HG03175 (cell line): ENCODE results near the gene USP6NL.
"Not testable (repeated sequence)": the region's sequence is repeated elsewhere in the genome, so short reads cannot be mapped to it uniquely, and the experiment has no call there.

Source experiments
- ATAC-seq: cut with Tn5 transposase; IDR thresholded peaks from one replicate; pipeline ENCODE4 v1.9.1; 2021; ENCODE audit warnings: mild to moderate bottlenecking, moderate library complexity; ENCODE audit not compliant: unreplicated experiment

USP6NL gene

GRCh38 chr10:11611248-11612020, at the start of gene USP6NL:
Gene USP6NL (minus strand): TSS chr10:11611650. CDS start chr10:11597634, 14,016 bp downstream.
- peak; percentile 58 for ATAC-seq

GRCh38 chr10:11658801-11659368, 47.4 kb upstream of the USP6NL start:
- ATAC-seq = no peak

- ATAC-seq = no peak
Observed at GRCh38 chr10:11655836-11656235, 44.4 kb upstream of the USP6NL start.

GRCh38 chr10:11654659-11655058, 43.2 kb upstream of the USP6NL start:
- no peak for ATAC-seq

GRCh38 chr10:11653758-11654471, 42.5 kb upstream of the USP6NL start:
- ATAC-seq = no peak

DNA sequence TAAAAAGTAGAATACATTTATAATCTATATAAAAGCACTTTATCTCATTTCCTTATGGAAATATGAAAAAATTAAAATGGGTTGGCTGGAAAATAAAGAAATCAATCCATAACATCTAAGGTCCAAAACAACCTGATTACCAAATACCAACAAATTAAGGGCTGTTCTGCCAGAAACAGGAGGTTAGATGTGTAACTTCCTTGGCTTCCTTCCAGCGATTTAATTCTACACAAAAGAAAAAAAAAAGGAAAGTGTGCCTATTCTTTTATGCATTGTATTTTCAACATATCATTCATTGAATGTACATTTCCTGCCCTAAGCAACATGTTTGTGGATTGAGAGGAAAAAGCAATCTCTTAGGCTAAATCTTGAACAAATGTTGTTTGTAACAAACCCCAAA, 36.2 kb upstream of the USP6NL start:
- no peak for ATAC-seq

DNA sequence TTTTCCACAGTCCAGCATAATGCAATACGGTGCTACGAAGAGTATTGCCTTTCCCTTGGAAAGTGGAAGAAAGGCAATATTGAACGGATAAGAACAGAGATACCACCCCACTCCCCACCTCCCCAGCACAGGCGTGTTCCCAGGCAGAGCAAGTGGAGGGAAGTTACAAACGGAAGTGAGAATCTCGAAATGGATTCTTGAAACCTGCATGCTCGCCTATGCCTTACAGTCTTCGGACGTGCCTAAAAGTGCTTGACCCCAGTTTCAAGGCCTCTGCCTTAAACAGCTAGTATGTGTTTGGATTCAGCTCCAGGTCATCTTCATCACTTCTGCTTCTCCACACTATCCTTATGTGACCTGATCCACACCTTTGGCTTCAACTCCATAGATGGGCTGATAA, 35.0 kb upstream of the USP6NL start:
- ATAC-seq = no peak

DNA sequence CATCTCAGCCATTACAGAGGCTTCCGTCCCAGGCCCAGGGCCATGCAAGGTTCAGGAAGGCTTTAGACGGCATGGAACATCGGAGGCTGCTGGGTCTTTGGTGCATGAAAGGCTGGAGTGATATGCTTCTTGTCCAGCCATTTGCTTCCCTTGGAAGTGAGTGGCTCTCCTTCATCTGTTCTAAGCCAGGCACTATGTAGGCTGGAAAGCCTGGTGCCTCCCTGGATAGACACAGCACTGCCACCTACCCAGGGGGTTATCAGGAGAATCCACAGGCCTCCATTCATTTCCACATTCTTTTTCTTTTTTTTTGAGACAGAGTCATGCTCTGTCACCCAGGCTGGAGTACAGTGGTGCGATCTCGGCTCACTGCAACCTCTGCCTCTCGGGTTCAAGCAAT, 31.6 kb upstream of the USP6NL start:
- ATAC-seq = no peak

- no peak for ATAC-seq
Observed at GRCh38 chr10:11642566-11642965, 31.1 kb upstream of the USP6NL start.

DNA sequence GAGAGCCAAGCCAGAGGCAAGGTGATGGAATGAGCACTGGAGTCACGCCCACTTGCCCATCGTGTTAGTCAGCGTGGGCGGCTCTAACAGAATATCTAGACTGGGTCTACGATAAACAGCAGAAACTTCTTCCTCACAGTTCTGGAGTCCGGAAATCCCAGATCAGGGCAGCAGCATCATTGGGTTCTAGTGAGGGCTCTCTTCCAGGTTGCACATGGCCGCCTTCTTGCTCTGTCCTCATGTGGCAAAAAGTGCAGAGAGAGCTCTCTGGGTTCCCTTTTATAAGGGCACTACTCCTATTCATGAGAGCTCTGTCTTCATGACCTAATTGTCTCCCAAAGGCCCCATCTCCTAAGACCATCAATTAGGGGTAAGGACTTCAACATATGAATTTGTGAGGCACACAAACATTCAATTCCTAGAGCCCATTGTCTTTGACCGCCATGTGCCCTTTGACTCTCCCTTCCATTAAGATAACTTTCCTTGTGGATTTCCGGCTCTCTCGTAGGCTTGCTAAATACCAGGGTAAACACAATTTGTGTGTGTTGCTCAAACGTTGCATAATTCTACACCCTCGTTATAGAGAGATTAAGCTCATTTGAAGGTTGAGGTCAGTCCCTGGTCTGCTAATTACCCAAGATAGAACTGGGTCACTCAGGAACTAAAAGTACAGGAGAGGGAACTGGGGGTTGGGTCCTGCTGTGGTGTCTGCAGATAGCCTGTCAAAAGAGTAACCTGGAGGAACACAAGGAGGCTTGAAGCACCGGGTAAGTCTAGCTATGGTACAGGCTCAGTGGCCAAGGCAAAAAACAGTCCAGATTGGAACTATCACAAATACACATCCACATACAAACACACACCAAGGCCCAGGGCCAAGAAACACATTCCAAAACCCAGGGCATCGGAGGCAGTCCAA, 28.7 kb upstream of the USP6NL start:
- ATAC-seq = no peak

DNA sequence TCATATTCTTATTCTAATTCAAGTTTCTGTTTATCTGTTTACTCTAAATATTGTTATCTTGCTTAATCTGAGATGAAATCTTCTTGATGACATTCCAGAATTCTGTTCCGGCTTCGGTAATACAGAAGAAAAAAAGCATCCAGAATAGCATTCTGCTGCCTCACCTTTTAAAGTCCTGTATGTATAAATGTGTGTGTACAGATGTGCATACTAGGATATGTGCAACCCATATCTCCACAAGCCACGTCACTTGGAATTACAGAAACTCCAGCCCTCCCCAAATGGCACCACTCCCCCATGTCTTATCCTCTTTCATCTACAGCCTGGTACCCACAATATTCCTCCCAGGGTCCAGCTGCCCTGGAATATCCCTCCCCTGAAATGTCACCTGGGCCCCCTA, 27.9 kb upstream of the USP6NL start:
- no peak for ATAC-seq

DNA sequence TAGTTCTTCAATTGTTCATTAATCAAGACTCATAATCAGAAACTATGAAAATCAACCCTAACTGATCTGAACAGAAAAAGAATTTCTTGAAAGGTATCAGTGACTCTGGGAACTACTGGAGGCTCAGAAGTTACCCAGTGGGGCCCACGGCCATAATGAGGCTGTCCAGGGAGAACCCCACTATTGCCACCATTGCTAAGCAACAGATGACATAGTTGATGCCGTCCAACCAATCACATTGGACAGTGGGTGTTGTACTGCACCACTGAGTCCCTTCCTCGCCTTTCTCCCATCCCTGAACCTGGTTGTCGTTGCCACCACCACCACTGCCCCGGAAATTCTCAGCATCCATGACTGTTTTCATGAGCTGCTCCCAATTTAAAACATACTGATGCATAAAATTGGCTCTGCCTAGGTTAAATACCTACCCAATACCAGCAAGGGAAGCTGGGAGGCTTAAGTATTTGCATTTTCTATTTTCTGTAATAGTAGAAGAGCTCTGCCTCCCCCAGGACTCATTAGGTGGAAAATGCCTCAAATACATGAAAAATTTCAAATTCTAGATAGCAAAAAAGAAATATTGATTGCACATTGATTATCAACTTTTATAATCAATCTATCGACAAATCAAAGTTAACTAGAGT, 26.7 kb upstream of the USP6NL start:
- ATAC-seq = peak; percentile 79

- ATAC-seq = no peak
Observed at GRCh38 chr10:11636697-11637303, 25.4 kb upstream of the USP6NL start.

GRCh38 chr10:11631890-11632587, 20.6 kb upstream of the USP6NL start:
- ATAC-seq = peak; percentile 100

- ATAC-seq = no peak
Observed at GRCh38 chr10:11631291-11631690, 19.8 kb upstream of the USP6NL start.

GRCh38 chr10:11629731-11630130, 18.3 kb upstream of the USP6NL start:
- no peak for ATAC-seq

GRCh38 chr10:11627941-11628340, 16.5 kb upstream of the USP6NL start:
- not testable (repeated sequence) for ATAC-seq

- ATAC-seq = no peak
Observed at GRCh38 chr10:11626071-11626470, 14.6 kb upstream of the USP6NL start.

- peak; percentile 71 for ATAC-seq
Observed at GRCh38 chr10:11625019-11625735, 13.7 kb upstream of the USP6NL start.
